ENCODE results near the gene KAT2A. TPM values are rescaled to one million over a fixed set of nuclear protein-coding genes. Genes with fewer than 3 reads are reported as not detected.
"Not testable (repeated sequence)": the region's sequence is repeated elsewhere in the genome, so short reads cannot be mapped to it uniquely, and the experiment has no call there.

KAT2A gene
- polyA plus RNA-seq (ENCODE audit: insufficient read length) = 45.9 TPM

DNA sequence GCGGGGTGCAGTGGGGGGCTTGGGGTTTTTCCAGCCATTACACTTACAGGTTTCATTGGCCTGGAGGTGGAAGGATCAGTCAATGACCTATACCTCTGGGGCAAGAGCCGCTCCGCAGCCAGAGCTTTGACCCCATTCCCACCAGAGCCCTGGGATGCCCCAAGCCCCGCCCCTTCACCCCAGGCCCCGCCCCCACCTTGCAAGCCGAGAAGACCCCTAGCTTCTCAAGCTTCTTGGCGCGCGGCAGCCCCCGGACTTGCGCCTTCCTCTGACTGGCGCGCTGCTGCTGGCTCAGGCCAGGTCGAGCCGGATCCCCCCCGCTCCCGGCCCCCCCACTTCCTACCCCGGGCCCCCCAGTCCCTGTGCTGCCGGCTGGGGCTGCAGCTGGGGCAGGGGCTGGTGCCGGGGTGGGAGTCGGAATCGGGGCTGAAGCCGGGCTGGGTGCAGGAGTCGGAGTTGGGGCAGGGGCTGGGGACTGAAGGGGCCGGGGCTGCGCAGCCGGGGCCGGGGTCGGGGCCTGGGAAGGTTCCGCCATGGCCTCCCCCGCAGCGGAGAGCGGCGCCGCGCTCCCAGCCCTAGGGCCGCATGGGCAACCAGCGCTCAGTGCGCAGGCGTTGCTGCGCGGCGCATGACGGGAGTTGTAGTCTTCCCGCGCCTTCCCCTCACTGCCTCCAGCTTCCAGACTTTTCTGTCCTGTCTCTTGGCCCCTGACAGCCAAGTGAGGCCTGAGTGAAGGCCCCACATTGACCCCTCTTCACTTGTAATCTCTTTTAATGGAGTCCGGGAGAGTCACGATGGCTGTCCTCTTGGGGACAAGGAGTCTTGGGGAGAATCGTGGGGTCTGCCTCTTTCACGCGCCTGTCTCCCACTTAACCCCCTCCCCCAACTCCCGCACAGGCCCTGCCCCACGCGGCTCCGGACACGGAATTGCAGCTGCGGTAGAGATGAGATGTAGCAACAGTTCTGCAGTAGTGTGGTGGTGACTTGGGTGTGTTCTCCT, at the start of gene KAT2A:
Gene KAT2A, minus strand, starts transcription at position 598 of the 1,000 bp plus-strand sequence. Its CDS starts 63 bp downstream, at position 535.
- peak; percentile 65 for DNase-seq (ENCODE audit: low read depth)

DNA sequence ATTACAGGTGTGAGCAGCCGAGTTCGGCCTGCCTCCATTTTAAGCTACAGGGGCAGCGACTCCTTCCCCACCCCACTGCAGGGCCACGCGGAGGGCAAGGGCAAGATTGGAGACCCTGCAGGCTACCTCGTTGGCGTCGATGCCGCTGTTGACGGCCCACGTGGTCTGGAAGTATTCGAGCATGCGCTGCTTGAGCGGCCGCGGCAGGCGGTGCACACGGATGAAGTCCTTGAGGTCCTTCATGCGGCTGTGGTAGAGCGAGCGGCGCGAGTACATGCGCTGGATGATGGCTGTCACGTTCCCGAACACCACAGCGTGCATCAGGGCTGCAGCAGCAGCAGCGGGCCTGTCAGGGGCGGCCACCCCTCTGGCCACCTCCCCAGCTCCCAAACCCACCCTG, 48.2 kb upstream of the KAT2A start:
- no peak for DNase-seq (ENCODE audit: low read depth)

- DNase-seq (ENCODE audit: low read depth) = no peak
Observed at GRCh38 chr17:42167807-42168206, 46.6 kb upstream of the KAT2A start.

DNA sequence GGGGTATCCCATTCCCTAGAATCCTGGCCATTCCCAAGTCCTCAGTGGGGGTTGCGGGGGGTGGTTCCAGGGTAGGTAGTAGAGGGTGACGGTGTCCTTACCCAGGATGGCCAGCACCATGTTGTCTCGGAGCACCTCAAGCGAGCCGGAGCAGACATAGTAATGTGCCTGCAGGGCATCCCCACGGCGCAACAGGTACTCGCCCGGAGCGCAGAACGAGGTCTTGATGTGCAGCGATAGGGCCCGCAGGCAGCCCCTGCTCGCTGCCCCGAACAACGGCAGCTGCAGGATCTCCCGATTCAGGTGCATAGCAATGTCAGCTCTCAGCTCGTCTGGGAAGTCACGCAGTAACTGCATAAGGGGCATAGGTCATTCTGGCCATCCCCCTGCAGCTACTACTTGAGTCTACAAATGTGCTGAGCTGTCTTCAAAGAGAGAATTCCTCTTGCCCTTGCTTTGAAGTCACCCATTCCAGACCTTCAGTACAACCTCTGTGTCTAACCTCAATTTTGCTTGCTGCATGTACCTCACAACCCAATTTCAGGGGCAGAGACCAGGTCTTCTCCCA, 45.1 kb upstream of the KAT2A start:
- no peak for DNase-seq (ENCODE audit: low read depth)

GRCh38 chr17:42165751-42166150, 44.6 kb upstream of the KAT2A start:
- no peak for DNase-seq (ENCODE audit: low read depth)

DNA sequence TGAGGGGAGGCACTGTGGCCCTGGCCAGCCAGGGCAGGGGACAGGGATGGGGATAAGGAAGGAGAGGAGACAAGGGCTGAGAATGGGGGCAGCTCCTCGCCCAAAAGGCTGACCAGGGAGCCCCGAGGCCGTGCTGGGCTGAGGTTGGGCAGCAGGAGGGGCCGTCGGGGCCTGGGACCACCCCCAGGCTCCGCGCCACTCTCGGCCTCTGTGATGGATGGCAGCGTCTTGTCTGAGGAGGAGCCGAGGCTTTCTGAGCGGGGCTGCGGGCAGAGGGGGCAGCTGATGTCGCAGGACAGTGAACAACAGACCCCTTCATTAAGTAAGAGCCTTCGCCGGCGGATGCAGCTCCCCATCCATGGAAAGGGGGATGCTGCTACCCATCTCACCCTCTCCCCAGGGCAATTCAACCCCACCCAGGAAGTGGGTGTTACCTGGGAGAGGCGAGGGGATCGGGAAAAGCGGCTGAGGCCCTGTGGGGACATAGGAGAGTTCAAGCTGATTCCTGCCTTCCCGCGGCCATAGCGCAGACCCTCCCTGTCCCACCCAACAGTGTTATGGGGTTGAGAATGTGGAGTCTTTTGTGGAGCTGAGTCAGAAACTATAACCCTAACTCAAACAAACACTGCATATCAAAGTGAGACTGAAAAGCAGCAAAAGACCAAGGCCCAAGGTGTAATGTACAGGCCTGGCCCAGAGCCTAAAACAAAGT, 42.7 kb upstream of the KAT2A start:
- DNase-seq (ENCODE audit: low read depth) = no peak

GRCh38 chr17:42163113-42163512, 41.9 kb upstream of the KAT2A start:
- DNase-seq (ENCODE audit: low read depth) = no peak

DNA sequence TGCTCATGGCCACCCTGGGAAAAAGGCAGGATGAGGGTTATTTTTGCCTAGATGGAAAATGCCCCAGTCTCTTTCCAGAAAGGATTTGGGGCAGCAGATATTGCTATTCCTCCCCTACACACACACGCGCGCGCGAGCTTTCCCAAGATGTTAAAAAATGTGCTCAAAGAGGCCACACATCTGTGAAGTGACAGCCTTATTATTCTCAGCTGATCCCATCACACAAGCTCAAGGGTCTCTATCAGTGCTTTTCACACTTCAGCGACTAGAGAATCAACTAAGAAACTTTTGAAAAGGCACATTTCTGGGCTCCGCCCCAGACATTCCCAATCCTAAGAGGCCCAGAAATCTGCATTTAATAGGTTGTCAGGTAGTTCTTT, 39.4 kb upstream of the KAT2A start:
- DNase-seq (ENCODE audit: low read depth) = no peak

GRCh38 chr17:42159796-42160530, 38.8 kb upstream of the KAT2A start:
- DNase-seq (ENCODE audit: low read depth) = no peak

- DNase-seq (ENCODE audit: low read depth) = no peak
Observed at GRCh38 chr17:42155614-42156045, 34.5 kb upstream of the KAT2A start.

DNA sequence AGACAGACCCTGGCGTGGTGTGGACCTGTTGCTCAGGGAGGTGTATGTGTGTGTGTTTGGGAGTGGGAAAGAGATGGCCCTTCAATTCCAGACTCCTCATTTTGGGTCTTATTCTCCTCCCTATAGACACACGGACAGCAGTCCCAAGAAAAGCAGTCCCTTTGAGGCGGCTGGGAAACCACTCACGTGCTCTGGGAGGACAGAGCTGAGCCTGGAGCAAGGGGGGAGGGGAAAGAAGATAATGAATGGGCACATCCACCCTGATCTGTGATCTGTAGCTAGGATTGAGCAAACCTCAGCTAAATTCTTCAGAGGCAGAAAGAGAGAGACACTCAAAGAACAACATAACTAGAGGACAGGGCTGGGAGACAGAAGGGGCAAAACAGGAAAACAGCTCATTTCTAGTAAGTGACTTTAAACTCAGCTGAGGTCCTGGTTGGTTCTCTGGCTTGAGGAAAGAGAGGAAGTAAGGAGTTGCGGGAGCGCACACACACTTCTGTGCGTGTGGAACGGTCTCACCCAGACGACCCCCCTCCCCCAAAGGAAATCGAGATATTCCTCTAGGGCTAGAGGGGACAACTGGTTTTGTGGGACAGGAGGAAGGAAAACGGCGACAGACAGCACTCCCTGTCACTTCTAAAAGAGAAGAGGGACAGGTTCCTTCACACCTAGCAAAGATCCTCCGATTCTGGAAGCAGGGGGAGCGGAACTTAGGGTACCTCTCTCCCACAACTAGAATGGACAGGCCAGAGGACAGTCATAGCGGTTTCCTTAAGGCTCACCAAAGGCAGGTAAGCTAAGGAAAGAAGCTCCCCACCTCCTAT, 33.0 kb upstream of the KAT2A start:
- DNase-seq (ENCODE audit: low read depth) = no peak

DNA sequence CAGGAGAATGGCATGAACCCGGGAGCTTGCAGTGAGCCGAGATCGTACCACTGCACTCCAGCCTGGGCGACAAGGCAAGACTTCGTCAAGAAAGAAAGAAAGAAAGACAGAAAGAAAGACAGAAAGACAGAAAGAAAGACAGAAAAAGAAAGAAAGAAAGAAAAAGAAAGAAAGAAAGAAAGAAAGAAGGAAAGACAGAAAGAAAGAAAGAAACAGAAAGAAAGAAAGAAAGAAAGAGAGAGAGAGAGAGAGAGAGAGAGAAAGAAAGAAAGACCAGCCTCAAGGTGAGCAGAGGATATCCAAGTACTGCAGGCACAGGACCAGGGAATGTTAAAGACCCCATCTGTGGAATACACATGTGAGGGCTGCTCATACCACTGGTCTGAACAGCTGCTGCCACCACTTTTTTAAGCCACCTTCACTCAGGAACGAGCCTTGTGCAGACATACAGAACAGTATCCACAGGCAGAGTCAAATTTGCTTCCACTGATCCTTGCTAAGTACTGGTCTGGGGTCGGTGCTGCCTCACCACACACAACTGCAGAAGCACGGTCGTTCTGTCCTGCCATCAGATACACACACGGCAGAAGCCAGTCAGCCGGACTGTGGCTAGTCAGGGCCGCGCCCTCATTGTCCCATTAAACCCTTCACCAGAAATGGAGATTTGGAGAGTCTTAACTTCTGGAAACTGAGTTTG, 25.9 kb upstream of the KAT2A start:
- no peak for DNase-seq (ENCODE audit: low read depth)

DNA sequence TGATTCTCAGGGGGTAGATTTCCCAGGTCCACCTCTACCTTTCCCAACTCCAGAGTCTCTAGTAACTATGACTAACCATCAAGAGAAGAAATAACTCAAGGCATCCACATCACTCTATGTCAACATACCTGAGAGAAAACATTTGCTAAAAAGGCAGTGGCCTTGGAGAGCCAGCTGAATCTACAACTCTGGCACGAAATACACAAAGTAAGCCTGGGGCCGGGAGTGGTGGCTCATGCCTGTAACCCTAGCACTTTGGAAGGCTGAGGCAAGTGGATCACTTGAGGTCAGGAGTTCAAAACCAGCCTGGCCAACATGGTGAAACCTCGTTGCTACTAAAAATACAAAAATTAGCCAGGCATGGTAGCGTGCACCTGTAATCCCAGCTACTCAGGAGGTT, 22.0 kb upstream of the KAT2A start:
- not testable (repeated sequence) for DNase-seq (ENCODE audit: low read depth)

DNA sequence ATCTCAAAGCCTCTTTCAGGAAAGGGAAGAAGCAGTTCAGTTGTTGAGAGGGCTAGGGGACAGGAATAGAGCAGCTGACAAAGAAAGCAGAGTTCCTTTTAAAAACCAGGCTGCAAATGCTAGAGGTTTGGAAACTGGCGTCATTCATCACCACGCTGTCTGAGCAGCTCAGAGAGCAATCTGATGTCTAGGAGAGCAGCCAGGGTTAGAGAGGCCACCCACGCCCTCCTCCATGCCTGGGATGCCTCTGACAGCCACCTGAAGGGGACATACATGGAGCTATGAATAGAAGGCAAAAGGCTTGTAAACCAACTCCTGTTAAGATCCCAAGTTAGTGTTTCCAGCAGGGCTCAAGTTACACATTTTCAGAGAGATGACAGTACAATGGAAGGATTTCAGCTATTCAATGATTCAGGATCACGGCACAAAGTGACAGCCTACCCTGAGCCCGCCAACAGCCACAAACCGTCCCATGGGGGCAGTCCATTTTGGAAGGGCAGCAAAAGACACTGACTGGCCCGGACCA, 21.3 kb upstream of the KAT2A start:
- DNase-seq (ENCODE audit: low read depth) = no peak

DNA sequence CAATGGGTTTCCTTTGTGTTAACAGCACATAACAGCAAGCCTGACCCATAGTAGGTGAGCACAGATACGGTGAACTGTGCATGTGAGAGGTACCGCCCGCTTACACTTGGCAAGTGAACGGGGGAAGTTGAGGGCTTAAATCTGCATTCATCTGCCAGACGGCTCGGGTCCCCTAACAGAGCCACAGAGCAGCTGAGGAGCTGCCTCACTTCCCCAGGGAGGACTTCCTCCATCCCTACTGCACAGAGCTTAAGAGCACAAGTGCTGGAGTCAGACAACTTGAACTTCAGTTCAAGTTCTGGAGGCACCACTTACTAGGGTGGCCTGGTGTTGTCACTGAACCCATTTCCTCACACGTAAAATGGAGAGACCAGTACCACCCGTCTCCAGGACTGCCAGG, 20.2 kb upstream of the KAT2A start:
- no peak for DNase-seq (ENCODE audit: low read depth)

DNA sequence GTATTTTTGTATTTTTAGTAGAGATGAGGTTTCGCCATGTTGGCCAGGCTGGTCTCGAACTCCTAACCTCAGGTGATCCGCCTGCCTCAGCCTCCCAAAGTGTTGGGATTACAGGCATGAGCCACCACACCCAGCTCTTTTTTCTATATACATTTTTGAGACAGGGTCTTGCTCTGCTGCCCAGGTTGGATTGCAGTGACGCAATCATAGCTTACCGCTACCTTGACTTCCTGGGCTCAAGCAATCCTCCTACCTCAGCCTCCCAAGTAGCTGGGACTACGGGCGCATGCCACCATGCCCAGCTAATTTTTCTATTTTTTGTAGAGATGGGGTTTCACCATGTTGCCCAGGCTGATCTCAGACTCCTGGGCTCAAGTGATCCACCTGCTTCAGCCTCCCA, 19.5 kb upstream of the KAT2A start:
- not testable (repeated sequence) for DNase-seq (ENCODE audit: low read depth)

GRCh38 chr17:42138749-42139492, 17.8 kb upstream of the KAT2A start:
- DNase-seq (ENCODE audit: low read depth) = no peak

GRCh38 chr17:42136654-42137051, 15.5 kb upstream of the KAT2A start:
- DNase-seq (ENCODE audit: low read depth) = no peak

Measured in forelimb muscle (tissue), 1 donor.